Hepatocyte (in vitro differentiated cells): ENCODE data around the gene DSCAML1. TPM values are rescaled to one million over a fixed set of nuclear protein-coding genes. Genes with fewer than 3 reads are reported as not detected.

Experiments
- DNase-seq: peaks from one replicate; pipeline ENCODE4 v3.0.0-alpha.2; 2016; ENCODE audit warnings: low spot score
- H2AFZ ChIP-seq: fragments of 200-600 bp; sonication (generic); 2 replicates; pipeline ENCODE4 v1.6.0; 2016; ENCODE audit warnings: antibody characterized with exemption, mild to moderate bottlenecking
- H3K27ac ChIP-seq: fragments of 200-600 bp; sonication (generic); 2 replicates; pipeline ENCODE4 v1.5.1; 2016; ENCODE audit warnings: mild to moderate bottlenecking
- H3K27me3 ChIP-seq: fragments of 200-600 bp; sonication (generic); 2 replicates; pipeline ENCODE4 v1.6.1; 2016
- H3K36me3 ChIP-seq: fragments of 200-600 bp; sonication (generic); replicated peaks from 2 replicates; pipeline ENCODE4 v1.5.1; 2016; ENCODE audit warnings: low read depth; ENCODE audit not compliant: insufficient read depth
- H3K4me1 ChIP-seq: fragments of 200-600 bp; sonication (generic); 2 replicates; pipeline ENCODE4 v1.5.1; 2016; ENCODE audit warnings: mild to moderate bottlenecking, moderate library complexity; ENCODE audit not compliant: insufficient read depth
- H3K4me2 ChIP-seq: fragments of 200-600 bp; sonication (generic); 2 replicates; pipeline ENCODE4 v1.6.0; 2016
- H3K4me3 ChIP-seq: fragments of 200-600 bp; sonication (generic); 2 replicates; pipeline ENCODE4 v1.5.1; 2016; ENCODE audit warnings: mild to moderate bottlenecking
- H3K79me2 ChIP-seq: fragments of 200-600 bp; sonication (generic); 2 replicates; pipeline ENCODE4 v1.6.0; 2017; ENCODE audit warnings: mild to moderate bottlenecking
- H3K9me2 ChIP-seq: fragments of 200-600 bp; sonication (generic); replicated peaks from 2 replicates; pipeline ENCODE4 v1.6.0; 2017; ENCODE audit warnings: mild to moderate bottlenecking; ENCODE audit not compliant: insufficient read depth
- H3K9me3 ChIP-seq: fragments of 200-600 bp; sonication (generic); 2 replicates; pipeline ENCODE4 v1.5.1; 2016; ENCODE audit warnings: low read depth, mild to moderate bottlenecking
- H4K20me1 ChIP-seq: fragments of 200-600 bp; sonication (generic); 2 replicates; pipeline ENCODE4 v1.6.0; 2016; ENCODE audit warnings: mild to moderate bottlenecking; ENCODE audit not compliant: insufficient read depth, poor library complexity, severe bottlenecking
- EZH2 ChIP-seq: fragments of 200-600 bp; sonication (generic); IDR thresholded peaks from 2 replicates; pipeline ENCODE4 v1.6.1; 2016; ENCODE audit warnings: antibody characterized with exemption, mild to moderate bottlenecking, borderline replicate concordance
- EZH2phosphoT487 ChIP-seq: fragments of 200-600 bp; sonication (generic); IDR thresholded peaks from one replicate; pipeline ENCODE4 v1.6.1; 2018; ENCODE audit warnings: antibody characterized with exemption, mild to moderate bottlenecking, low read depth, moderate library complexity; ENCODE audit not compliant: unreplicated experiment, severe bottlenecking
- WGBS: methylation state at CpG from one replicate; pipeline ENCODE4 v1.1.6; 2016; ENCODE audit warnings: low lambda C conversion rate; ENCODE audit errors: missing lambda C conversion rate; 5-methylcytosine and 5-hydroxymethylcytosine counted together
- polyA plus RNA-seq: library from polyadenylated mRNA; unstranded; fragments of >200 nt; fragmentation: Nextera tagmentation; extraction: Ambion mirVana; gene quantifications from 2 replicates; pipeline ENCODE4 v1.2.1, GENCODE V29; 2016
- total RNA-seq: library from RNA; depleted of rRNA; stranded (reverse); fragments of >200 nt; gene quantifications from 2 replicates; pipeline ENCODE4 v1.2.3, GENCODE V29; 2014
- TF ChIP-seq, protein P1 (sequence below): fragments of 200-600 bp; sonication (generic); IDR thresholded peaks from 2 replicates; pipeline ENCODE4 v1.5.1; 2016; ENCODE audit warnings: antibody characterized with exemption, mild to moderate bottlenecking; ENCODE audit not compliant: poor library complexity

DSCAML1 gene
- total and polyA plus RNA-seq, 2 experiments from 2014 or later: 0.46 to 2.6 TPM

DNA sequence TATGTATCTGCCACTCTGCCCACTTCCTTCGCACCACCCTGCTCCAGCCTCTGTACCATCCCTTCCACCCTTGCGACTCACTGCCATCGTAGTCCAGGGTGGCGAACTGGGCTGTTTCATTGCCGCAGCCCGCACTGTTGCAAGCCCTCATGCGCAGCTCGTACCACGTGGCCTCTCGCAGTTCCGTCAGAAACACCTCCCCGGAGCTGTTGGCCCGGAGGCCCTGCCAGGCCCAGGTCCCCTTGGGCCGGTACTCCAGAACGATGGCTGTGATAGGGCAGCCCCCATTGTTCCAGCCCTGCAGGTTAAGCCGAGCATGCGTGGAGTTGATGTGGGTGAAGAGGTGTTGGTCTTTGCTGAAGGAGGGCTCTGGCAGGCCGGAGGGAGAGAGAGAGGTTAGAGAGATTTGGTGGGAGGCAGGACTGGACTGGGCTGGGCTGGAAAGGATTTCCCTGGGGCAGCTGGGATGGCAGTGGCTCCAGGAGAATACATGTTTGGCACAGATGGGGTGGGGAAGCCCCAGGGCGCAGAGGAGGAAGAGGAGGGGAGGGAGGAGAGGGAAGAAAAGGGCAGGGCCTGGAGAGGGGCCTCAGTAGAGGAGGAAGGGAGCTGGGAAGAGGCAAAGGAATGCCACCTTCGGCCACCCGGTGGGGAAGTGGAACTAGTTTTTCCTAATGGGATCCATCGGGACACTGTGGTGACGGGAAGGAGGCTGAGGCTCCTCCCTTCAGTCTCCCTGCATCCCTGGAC is 359.8 kb downstream of the DSCAML1 start:
- Histone ChIP-seq H3K9me2 (no peaks in the 10 kb centered on the region), H3K4me3 (no peak overlapping the region), H3K27ac (no peak overlapping the region), H3K36me3 (no peaks in the 10 kb centered on the region), H3K9me3 (no peaks in the 10 kb centered on the region), H2AFZ (no peak overlapping the region), H3K4me2 (no peak overlapping the region), H3K27me3 (peaks cover 28% of the 10 kb centered on the region), H4K20me1 (no peaks in the 10 kb centered on the region), H3K79me2 (no peaks in the 10 kb centered on the region), H3K4me1 (no peaks in the 10 kb centered on the region)
- whole genome bisulfite sequencing: 89% methylated on average over 19 of the region's 23 CpGs
- no peak for DNase-seq
- no peak for TF ChIP-seq EZH2phosphoT487
- TF ChIP-seq, protein P1, sequence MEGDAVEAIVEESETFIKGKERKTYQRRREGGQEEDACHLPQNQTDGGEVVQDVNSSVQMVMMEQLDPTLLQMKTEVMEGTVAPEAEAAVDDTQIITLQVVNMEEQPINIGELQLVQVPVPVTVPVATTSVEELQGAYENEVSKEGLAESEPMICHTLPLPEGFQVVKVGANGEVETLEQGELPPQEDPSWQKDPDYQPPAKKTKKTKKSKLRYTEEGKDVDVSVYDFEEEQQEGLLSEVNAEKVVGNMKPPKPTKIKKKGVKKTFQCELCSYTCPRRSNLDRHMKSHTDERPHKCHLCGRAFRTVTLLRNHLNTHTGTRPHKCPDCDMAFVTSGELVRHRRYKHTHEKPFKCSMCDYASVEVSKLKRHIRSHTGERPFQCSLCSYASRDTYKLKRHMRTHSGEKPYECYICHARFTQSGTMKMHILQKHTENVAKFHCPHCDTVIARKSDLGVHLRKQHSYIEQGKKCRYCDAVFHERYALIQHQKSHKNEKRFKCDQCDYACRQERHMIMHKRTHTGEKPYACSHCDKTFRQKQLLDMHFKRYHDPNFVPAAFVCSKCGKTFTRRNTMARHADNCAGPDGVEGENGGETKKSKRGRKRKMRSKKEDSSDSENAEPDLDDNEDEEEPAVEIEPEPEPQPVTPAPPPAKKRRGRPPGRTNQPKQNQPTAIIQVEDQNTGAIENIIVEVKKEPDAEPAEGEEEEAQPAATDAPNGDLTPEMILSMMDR: no peak
- TF ChIP-seq EZH2: no peak

DNA sequence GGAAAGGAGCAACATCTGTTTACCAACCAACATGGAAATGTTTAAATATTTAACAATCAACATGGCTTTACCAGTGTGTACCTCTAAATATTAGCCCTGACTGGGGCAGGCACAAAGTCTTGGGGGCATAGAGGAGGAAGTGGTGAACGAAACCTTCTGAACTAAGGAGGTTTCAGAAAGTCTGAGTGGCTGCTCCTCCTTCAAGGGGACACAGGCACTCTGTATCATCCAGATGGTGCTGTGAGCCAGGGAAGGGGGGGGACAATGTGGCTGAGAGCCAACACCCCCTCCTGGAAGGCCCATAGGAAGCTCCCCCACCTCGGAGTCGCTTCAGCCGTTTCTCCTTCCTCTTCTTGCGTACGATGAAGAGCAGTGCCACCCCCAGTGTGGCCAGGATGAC is 361.7 kb downstream of the DSCAML1 start:
- no peak overlapping the region for H3K4me2 ChIP-seq
- H2AFZ ChIP-seq: no peak overlapping the region
- H3K9me3 ChIP-seq: no peaks in the 10 kb centered on the region
- WGBS: 91% methylated on average over 6 of the region's 6 CpGs
- peaks cover 28% of the 10 kb centered on the region for H3K27me3 ChIP-seq
- no peak overlapping the region for H3K4me3 ChIP-seq
- no peaks in the 10 kb centered on the region for H3K79me2 ChIP-seq
- no peaks in the 10 kb centered on the region for H3K9me2 ChIP-seq
- H4K20me1 ChIP-seq: no peaks in the 10 kb centered on the region
- H3K4me1 ChIP-seq: no peaks in the 10 kb centered on the region
- H3K27ac ChIP-seq: no peak overlapping the region
- DNase-seq: no peak
- no peaks in the 10 kb centered on the region for H3K36me3 ChIP-seq
- no peak for TF ChIP-seq EZH2phosphoT487
- TF ChIP-seq, protein P1: no peak
- TF ChIP-seq EZH2: no peak

DNA sequence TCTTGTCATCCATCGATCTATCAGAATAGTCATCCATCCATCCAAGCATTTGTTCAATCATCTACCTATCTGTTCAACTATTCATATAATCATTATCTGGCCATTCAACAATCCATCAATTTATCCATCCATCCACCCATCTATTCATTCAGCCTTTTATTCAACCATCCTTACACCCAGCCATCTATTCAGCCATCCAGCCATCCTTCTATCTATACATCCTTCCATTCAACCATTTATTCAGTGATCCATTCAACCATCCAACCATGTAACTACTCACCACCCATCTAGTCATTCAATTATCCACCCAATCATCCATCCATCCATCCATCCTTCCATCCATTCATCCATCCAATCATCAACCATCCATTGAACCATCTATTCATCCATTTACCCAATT is 362.5 kb downstream of the DSCAML1 start:
- Histone ChIP-seq H3K4me3 (no peak overlapping the region), H3K27me3 (peaks cover 23% of the 10 kb centered on the region), H3K9me3 (no peaks in the 10 kb centered on the region), H4K20me1 (no peaks in the 10 kb centered on the region), H3K36me3 (no peaks in the 10 kb centered on the region), H3K27ac (no peak overlapping the region), H3K9me2 (no peaks in the 10 kb centered on the region), H3K79me2 (no peaks in the 10 kb centered on the region), H2AFZ (no peak overlapping the region), H3K4me1 (no peaks in the 10 kb centered on the region), H3K4me2 (no peak overlapping the region)
- DNase-seq: no peak
- 100% methylated on average over 1 of the region's 1 CpG for WGBS
- TF ChIP-seq, protein P1: no peak
- TF ChIP-seq EZH2: no peak
- no peak for TF ChIP-seq EZH2phosphoT487
